ENCODE results near the gene ITGA1.

DNA sequence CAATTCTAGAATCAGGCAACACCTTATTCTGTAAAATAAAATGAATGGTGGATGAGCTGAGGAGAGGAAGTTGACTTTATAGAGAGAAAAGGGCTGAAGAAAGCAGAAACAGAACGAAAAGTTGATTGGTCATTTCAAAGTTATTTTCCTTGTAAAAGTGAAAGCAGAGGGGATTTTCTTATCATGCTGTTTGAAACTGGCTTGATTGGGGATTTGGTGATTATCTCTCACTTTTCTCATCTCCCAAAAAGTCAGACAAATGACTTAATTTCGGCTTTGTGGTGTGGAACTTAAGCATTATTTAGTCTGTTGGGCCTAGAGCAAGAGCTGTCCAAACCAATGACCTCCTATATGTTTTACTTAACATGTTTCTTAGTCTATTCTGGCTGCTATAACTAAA lies 141.0 kb downstream of the ITGA1 start:
- TF ChIP-seq TAF1 (IDR thresholded peaks at IDR 0.05; ENCODE audit: borderline replicate concordance, low read depth, low read length) (no peak), POLR2A (IDR thresholded peaks at IDR 0.05; ENCODE audit: low read depth, low read length) (no peak), POLR2AphosphoS5 (IDR thresholded peaks at IDR 0.05; ENCODE audit: low read depth, low read length) (no peak)
